NK-92 treated with Interleukin-12 subunit alpha and Interleukin-12 subunit beta, amount 100 ng/mL, for 24 hours (cell line): Measurements from ENCODE around the gene SP6.

Experiments used
- DNase-seq: peaks from one replicate; lab custom pipeline; 2025; lab: John Stamatoyannopoulos, UW

SP6 gene

DNA sequence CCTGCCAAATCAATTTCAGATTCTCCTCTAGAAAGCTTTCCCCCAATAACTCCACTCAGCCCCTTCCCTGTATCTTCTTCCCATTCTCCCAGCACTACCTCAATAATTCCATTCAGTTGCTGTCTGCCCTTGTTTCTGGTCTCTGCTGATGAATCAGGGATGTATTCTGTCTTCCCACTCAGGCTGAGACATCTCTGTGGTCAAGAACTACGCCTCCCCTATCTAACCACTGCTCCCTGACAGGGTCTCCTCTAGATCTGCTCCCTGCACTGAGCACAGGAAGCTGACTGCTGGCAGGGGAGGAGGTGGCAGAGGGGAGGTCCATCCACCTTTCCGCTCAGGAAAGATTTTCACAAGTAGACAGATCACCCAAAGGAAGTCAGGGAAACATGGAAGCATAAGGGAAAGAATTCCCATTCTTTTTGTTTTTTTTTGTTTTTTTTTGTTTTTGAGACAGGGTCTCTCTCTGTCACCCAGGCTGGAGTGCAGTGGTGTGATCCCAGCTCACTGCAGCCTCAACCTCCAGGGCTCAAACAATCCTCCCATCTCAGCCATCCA, 28.1 kb upstream of the SP6 start:
- no peak for DNase-seq

- DNase-seq: no peak
These were observed 27.5 kb upstream of the SP6 start for GRCh38 chr17:47878203-47879027.

DNA sequence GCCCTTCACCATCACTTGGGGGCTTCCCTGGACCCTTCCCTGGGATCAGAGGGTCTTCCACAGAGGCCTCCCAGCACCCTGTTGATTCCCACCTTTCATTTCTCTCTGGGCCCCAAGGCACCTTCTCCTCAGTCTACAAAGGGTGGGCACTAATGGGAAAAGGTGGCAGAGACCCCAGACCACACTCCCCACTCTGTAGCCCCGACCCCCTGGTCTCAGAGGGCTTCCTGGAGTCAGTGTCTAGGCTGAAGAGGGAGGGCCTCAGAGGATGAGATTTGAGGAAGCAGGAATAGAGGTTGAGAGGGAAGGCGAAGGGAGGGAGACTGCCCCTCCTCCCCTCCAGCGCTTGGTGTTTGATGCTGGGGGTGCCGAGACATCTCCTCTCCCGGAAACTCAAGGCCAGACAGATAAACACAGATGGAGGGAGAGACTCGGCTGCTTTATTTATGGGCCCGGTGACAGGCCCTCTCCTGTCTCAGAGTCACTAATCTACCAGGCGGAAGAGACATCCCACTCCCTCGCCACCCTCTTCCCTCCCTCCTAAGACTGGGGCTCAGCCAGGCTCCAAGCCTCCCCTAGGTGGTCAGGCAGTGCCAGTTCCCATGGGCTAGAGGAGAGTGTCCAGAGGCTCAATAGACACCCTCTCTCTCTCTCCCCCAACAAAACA, 26.5 kb upstream of the SP6 start:
- no peak for DNase-seq

DNA sequence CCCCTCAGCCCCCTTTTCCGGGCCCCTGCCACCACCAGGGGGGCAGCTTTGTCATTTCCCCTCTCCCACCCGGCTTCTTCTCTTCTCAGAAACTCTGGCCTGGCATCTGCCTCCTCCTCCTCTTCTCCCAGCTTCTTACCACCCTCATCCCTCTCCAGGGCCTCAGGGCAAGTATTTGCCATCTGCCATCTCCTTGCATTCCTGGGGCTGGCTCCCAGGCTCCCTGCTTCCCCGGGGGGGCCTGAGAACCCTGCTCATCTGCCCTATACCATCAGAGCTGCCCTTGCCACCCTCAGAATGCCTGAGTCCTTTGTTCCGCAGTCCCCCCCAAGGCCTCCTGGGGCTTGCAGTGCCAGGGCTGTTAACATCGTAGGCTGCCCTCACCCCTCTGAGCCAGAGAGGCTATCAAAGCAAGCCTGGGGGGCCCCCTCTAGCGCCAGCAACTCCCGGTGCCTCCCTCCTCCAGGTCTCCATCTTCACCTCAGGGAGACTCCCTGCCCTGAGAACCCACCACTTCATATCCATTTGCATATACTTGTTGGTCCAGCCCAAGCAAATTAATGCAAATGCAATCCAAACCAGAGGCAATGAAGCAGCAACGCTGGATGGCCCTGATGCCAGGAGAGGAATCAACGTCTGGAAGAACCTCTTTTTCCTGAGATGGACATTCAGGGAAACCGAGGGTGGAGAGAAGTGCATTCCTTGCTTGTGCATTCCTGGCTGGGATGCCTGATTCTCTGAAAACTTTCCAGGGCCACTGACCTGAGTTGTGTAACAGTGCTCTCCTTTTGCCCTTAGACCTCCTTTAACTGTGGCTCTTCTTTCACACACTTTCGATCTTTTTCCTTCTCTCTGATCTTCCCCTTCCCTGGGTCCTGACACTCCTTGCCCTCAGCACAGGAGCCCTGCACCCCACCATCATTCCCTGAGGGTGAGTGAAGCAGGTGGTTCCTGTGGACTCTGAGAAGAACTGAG, 24.3 kb upstream of the SP6 start:
- DNase-seq: no peak

GRCh38 chr17:47873200-47874090, 22.5 kb upstream of the SP6 start:
- DNase-seq: no peak

DNA sequence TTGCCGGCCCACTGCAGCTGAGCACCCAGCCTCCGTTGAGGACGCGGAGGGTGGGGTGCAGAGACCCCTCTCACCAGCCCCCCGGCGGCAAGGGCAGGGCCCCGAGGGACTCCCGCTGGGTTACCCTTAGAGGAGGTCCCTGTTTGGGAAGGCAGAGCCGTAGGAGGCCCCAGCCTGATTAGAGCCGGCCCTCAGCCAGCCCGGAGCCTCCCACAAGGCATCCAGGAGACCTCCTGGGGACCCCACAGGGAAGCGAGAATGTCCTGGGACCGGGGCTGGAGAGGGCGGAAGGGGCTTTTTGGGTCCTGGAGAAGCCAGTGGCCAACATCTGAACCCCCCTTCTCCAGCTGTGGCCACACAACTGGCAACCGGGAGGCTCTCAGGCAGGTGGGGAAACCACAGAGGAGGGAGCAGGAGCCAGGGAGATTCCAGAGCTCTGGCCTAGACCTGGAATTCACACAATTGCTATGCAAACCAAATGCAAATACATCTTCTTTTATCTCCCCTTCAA, 21.7 kb upstream of the SP6 start:
- no peak for DNase-seq

- DNase-seq: no peak
These were observed 21.2 kb upstream of the SP6 start for GRCh38 chr17:47872019-47872650.

- DNase-seq: no peak
These were observed 20.1 kb upstream of the SP6 start for GRCh38 chr17:47871048-47871447.

DNA sequence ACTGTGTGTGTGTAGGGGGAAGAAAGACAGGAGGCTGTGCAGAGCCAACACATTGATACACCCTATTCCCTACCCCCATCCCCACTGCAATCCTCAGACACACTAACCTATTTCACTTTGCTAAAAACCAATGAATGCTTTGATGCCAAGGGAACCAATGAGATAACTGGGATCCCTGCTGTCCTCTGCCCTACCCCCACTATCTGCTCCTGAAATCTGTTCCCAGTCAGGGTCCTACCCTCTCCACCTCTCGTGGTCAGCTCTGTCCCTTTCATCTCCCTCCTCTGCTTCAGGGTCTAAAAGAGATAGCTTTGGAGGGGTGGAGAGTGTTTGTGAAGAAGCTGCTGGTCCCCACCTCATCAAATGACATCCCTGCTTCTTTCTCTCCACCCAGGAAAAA, 19.1 kb upstream of the SP6 start:
- DNase-seq: no peak

- DNase-seq: no peak
These were observed 18.2 kb upstream of the SP6 start for GRCh38 chr17:47869114-47869513.

- no peak for DNase-seq
These were observed 17.0 kb upstream of the SP6 start for GRCh38 chr17:47867813-47868533.

- DNase-seq: no peak
These were observed 16.0 kb upstream of the SP6 start for GRCh38 chr17:47866941-47867340.

GRCh38 chr17:47864791-47865216, 13.8 kb upstream of the SP6 start:
- DNase-seq: no peak

DNA sequence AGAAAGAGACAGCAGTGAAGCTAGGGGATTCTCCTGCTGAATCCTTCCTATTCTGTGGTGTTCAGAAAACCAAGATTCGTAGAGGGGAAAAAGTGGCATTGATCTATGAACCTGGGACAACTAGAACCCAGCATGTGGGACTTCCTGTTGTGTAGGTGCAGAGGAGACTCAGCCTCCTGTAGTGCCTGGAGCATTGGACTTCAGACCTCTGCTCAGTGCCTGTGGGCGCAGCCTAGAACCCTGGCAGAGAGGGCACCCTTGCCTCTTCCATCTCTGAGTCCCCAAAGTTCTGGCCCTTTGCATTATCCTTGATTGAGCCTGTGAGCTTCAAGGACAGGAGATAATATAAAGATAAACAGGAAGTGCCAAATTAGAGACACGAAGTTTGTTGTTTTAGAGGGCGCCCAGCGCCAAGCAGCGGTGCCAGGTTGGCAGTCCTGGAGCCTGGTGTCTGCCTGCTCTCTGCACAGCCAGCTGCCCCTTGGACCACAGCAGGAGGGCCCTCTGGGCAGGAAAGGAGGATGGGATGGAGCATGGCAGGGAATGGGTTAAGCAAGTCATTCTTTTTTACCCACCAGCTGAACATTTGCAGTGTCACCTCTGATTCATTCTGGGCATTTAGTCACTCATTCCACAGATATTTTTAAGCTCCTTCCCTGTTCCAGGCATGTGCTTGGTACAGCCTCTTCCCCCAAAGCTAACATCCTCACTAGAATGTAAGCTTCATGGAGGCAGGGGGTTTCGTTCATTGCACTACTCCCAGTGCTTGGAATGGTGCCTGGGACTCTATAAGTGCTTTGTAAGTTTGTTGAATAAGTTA, 11.9 kb upstream of the SP6 start:
- DNase-seq: no peak

- no peak for DNase-seq
These were observed 9.4 kb upstream of the SP6 start for GRCh38 chr17:47860386-47860785.

DNA sequence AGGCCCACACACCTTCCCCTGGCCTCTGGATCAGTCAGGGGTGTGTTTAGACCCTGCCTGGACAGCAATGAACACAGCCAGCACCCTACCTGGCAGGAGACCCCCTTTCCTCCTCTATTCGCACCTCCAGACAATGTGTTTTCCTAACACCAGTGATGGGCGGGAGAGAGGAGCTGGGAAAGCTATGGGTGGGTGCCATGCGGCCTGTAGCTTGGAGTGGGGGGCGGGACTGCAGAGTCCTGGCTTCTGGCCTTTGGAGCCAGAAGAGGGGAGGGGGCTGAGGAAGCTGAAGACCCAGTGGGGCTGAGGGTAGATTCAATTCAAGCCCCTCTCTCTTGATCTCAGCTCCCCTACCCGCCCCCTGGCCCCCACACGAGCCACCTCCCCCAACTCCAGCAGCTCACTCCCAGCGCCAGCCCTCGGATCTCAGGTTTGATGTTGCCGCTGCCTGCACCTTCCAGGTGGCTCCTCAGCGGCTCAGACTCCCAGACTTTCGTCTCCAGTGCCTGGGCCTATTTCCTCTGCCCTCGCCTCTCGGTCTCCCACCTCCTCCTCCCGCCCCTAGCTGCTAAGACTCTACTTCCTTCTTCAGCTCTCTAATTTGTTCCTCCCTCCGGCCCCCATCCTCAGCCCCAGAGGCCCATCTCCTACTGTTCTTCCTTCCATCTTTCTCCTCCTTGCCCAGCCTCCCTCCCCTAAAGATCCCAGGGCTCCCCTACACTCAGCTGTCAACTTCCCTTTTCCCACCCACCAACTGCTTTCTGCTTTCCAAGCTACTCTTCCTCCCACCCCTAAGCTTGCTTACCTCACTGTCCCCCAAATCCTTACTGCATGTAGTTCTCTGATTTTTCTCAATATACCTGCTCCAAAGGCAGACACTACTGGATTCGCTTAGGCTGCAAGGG, 6.8 kb upstream of the SP6 start:
- no peak for DNase-seq

GRCh38 chr17:47856830-47857229, 5.9 kb upstream of the SP6 start:
- DNase-seq: no peak

GRCh38 chr17:47855737-47856136, 4.8 kb upstream of the SP6 start:
- DNase-seq: no peak
